ENCODE measurements around the gene TMEM87A. TPM values are rescaled to one million over a fixed set of nuclear protein-coding genes. Genes with fewer than 3 reads are reported as not detected.

The TMEM87A gene
- total and polyA plus RNA-seq, 2 of the 8 experiments (the other 6 are each of a cell fraction or from before 2014, with no cell fraction given), result 15.2 to 33.1 TPM

DNA sequence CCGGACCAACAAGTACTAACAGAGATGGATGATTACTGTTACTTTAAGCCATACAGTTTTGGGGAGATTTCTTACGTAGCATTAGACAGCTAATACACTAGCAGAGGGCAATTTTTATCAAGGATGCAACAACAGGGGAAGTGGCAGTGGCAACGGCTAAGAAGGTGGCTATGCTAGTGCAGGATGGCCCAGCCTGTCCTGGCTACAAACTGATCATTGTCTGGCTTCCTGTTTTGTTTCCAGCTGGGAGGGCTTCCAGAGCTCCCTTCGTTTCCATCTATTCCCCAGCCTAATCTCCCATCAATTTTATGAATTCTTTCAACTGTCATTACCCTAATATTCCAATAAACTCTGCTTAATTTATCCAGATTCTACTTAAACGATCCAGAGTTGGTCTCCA is 100.8 kb downstream of the TMEM87A start (continued):
- TF ChIP-seq RAD21 (IDR thresholded peaks at IDR 0.05 in 1 of 2, conservative IDR thresholded peaks at IDR 0.05 in 1 of 2; ENCODE audit: low read depth in 2 of 2, low read length in 2 of 2) (no peak), BACH1 (IDR thresholded peaks at IDR 0.05; ENCODE audit: low read length) (no peak), CBX5 (IDR thresholded peaks at IDR 0.05; ENCODE audit: low read depth, low read length) (no peak)
- TF ChIP-seq, protein P1, sequence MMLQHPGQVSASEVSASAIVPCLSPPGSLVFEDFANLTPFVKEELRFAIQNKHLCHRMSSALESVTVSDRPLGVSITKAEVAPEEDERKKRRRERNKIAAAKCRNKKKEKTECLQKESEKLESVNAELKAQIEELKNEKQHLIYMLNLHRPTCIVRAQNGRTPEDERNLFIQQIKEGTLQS (IDR thresholded peaks at IDR 0.05; ENCODE audit: insufficient read depth, low read depth, low read length), result no peak
